Psoas muscle (tissue), 8 donors: Measurements from ENCODE around the gene ARMH3. TPM values are rescaled to one million over a fixed set of nuclear protein-coding genes. Genes with fewer than 3 reads are reported as not detected.

ENCODE experiments used
- ATAC-seq, 4 donors: fragments of 200-7000 bp; cut with Tn5 transposase; one replicate each; pipeline ENCODE4 v1.9.1; 2020; ENCODE audit warnings: moderate library complexity in 3 of 4, mild to moderate bottlenecking in 2 of 4
- DNase-seq, 2 donors: peaks; one replicate each; pipeline ENCODE4 v3.0.0-alpha.2; 2020
- H3K27ac ChIP-seq: fragments of 200-600 bp; one replicate; pipeline ENCODE4 v1.8.0; 2022
- H3K27me3 ChIP-seq, 3 donors: fragments of 200-600 bp in 1 of 3; one replicate each; pipeline versions ENCODE4 v1.6.1 to v1.8.0; 2013 to 2022; ENCODE audit warnings: low read length in 2 of 3, mild to moderate bottlenecking in 2 of 3, moderate library complexity in 1 of 3; ENCODE audit not compliant: insufficient read depth in 3 of 3
- H3K36me3 ChIP-seq, 2 donors: fragments of 200-600 bp in 1 of 2; one replicate each; pipeline versions ENCODE4 v1.6.1 to v1.8.0; 2013 to 2022; ENCODE audit warnings: low read depth in 1 of 2, mild to moderate bottlenecking in 1 of 2, moderate library complexity in 1 of 2; ENCODE audit not compliant: insufficient read depth in 1 of 2
- H3K4me1 ChIP-seq: fragments of 200-600 bp; one replicate; pipeline ENCODE4 v1.8.0; 2022
- H3K4me3 ChIP-seq: fragments of 200-600 bp; one replicate; pipeline ENCODE4 v1.8.0; 2022; ENCODE audit warnings: mild to moderate bottlenecking
- H3K9me3 ChIP-seq: fragments of 200-600 bp; one replicate; pipeline ENCODE4 v1.8.0; 2022
- WGBS, 3 donors: extraction: QIAGEN DNeasy Blood & Tissue Kit; methylation state at CpG; one replicate each; pipeline versions ENCODE4 v1.1.6 to v1.1.7; 2013; 5-methylcytosine and 5-hydroxymethylcytosine counted together
- intact Hi-C, 2 donors: fragments of 100-400 bp; cut with DNase I; formaldehyde crosslinking; loops; one replicate each; pipeline versions ENCODE4 v1.11.0 to v1.14.2; 2022
- polyA plus RNA-seq, 3 donors: library from polyadenylated mRNA; stranded (reverse); fragments of 200-250 nt; gene quantifications; one replicate each; pipeline ENCODE4 v1.2.3, GENCODE V29; 2013
- total RNA-seq, 4 donors: library from RNA; stranded (reverse); fragmentation: NEBNext Ultra II Directional in 2 of 4; extraction: Animal tissue kit (Norgen Biotek cat#: 25700) in 2 of 4; gene quantifications; one replicate each; pipeline versions ENCODE4 v1.2.1 to v1.2.4, GENCODE V29; 2021 to 2023
- TF ChIP-seq, protein P1 (sequence below): fragments of 200-600 bp; IDR thresholded peaks from one replicate; pipeline ENCODE4 v1.8.0; 2022; ENCODE audit warnings: antibody characterized with exemption
- donor health status: healthy with polysubstance abuse.
- donor health status: DM: no; HTN: no; CAD: no; lungs with moderate emphysema.
- donor health status: Bipolar disorder and iron deficiency.
- donor health status: healthy.
- donor health status: DM: yes; HTN: yes; CAD: no.
- donor health status: DM: no; HTN: no; CAD: no.
- donor health status: DM: no; HTN: no; CAD: no.
- donor health status: DM: yes; HTN: yes; CAD: no.

Gene ARMH3
- total and polyA plus RNA-seq, 7 donors: 14.1 to 38.7 (median 22.9) TPM

DNA sequence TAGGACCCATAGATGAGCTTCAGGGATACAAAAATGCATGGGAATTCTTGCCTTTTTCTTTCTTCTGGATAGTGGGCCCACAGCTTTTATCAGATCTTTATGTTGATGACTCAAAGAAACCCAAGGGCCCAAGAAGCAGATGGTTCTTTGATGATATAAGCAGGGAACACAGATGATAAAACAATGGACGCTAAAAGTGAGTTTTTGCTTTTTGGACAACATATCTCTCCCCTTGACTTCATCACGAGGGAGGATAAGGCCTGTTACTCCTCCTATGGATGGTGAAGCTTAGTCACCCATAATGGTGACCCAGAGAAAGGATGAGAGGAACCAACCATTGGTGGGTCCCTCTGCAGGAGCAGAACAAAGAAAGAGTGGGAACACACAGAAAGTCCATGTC is 231.2 kb downstream of the ARMH3 start:
- no peak for DNase-seq
- H3K9me3 ChIP-seq: no peaks in the 10 kb centered on the region

DNA sequence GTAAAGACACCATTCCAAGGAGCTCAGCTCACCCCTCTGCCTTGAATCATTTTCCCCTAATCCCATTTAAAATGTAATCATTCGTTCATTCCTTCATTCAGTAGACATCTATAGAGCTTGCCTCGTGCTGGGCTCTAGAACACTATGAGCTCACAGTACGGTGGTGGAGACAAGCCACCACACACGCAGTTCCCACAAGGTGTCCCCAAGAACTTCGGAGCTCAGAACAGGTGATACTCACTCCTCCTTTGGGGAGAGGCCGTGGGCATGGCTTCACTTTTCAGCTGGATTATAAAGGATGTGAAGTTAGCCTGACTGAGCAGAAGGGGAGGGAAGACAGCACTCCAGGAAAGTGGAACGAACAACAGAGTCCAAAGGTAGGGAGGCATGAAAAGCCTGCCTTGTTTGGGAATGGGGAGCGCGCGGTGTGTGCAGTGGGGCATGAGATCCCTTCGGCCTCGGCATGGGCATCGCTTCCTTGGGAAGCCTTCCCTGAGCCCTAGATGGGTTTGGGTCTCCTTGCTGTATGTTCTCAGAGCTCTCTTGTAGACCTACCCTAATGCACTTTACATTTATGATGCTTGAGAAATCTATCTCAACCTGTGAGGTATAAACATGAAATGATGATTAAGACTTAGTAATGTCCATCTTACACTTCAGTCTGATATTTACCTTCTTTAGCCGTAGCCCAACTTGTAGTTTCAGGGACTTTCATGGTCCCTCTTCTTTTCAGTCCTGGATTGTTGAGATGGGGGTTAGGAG is 236.9 kb downstream of the ARMH3 start:
- Histone ChIP-seq H3K4me1 (peaks cover 24% of the 10 kb centered on the region), H3K9me3 (no peaks in the 10 kb centered on the region), H3K36me3 (no peaks in the 10 kb centered on the region), H3K4me3 (peak overlapping the region; percentile 93), H3K27ac (peak overlapping the region; percentile 93), H3K27me3 (no peaks in the 10 kb centered on the region)
- ATAC-seq: peak; percentile 32 to 38 (median 35)
- TF ChIP-seq, protein P1, sequence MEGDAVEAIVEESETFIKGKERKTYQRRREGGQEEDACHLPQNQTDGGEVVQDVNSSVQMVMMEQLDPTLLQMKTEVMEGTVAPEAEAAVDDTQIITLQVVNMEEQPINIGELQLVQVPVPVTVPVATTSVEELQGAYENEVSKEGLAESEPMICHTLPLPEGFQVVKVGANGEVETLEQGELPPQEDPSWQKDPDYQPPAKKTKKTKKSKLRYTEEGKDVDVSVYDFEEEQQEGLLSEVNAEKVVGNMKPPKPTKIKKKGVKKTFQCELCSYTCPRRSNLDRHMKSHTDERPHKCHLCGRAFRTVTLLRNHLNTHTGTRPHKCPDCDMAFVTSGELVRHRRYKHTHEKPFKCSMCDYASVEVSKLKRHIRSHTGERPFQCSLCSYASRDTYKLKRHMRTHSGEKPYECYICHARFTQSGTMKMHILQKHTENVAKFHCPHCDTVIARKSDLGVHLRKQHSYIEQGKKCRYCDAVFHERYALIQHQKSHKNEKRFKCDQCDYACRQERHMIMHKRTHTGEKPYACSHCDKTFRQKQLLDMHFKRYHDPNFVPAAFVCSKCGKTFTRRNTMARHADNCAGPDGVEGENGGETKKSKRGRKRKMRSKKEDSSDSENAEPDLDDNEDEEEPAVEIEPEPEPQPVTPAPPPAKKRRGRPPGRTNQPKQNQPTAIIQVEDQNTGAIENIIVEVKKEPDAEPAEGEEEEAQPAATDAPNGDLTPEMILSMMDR: no peak
- intact Hi-C loops: loop anchor here (5.0 kb wide), 2 partner anchors 333 to 823 kb away; partner anchors contain the start of genes NOLC1 (in 1 of the 2) and TRIM8 (in 1 of the 2)
- 21 to 22% (median 21%) methylated on average over 14 of the region's 14 CpGs for WGBS, 3 donors
- DNase-seq: no peak

More for the DNA sequence above, 231.2 kb downstream of the ARMH3 start:
- Histone ChIP-seq H3K27ac (no peak overlapping the region), H3K27me3 (no peaks in the 10 kb centered on the region), H3K36me3 (peaks cover 0 to 19% of the 10 kb centered on the region in 2 donors), H3K4me1 (no peaks in the 10 kb centered on the region), H3K4me3 (no peak overlapping the region)
- WGBS, 3 donors: 58 to 91% (median 87%) methylated on average over 2 of the region's 2 CpGs
- TF ChIP-seq, protein P1: no peak
- no peak for ATAC-seq
- intact Hi-C loops: no loop called here

GRCh38 chr10:101818119-101818871 is 237.7 kb downstream of the ARMH3 start, which contains the start of gene OGA:
OGA (minus strand) TSS chr10:101818444; CDS start chr10:101818022, 422 bp downstream.
- WGBS, 3 donors: 0% methylated on average over 40 to 47 of the region's 47 CpGs
- H3K27ac ChIP-seq: peak within 1 kb of the TSS; percentile 93
- TF ChIP-seq, protein P1: no peak
- H3K4me1 ChIP-seq: peaks cover 32% of the 10 kb centered on the region
- H3K27me3 ChIP-seq: no peaks in the 10 kb centered on the region
- no peaks in the 10 kb centered on the region for H3K9me3 ChIP-seq
- no peaks in the 10 kb centered on the region for H3K36me3 ChIP-seq
- intact Hi-C loops: loop anchor here (5.0 kb wide), 2 partner anchors 334 to 824 kb away; partner anchors contain the start of genes NOLC1 (in 1 of the 2) and TRIM8 (in 1 of the 2)
- peak within 1 kb of the TSS; percentile 93 for H3K4me3 ChIP-seq
- peak; percentile 90 to 97 (median 94) for ATAC-seq
- DNase-seq: peak; percentile 98 to 99

DNA sequence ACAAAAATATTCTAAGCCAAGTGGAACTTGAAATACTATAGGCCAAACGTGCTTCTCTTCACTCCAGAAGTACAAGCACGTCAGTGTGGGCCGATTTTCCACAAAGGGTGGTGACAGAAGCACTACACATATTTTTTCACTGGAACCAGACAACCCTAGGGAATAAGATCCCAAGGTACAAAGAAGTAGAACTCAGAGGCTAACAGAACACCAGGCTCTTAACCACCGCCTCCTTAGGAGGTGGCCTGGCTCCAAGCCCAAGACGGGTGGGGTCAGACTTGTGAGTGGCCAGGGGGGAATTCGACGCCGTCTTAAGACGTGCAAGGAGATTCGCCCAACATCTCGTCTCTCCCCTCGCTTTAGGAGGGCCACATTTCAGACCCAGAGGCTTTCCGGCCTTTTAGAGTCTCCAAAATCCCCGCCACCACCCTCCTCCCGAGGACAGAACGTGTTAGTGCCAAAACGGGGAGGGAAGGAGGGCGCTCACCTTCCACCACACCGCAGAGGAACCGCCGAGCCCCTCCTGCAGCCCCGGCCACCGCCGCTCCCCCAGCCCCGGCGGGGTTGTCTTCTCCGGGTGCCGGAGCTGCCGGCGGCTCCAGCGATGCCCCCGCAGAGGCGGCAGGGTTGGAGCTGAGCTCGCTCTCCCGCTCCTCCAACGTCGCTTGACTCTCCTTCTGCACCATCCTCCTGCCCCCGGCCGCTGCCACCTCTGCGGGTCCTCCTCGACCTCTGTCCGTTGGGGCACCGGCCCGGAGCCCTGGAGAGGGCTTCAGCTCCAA is 238.4 kb downstream of the ARMH3 start:
- TF ChIP-seq, protein P1: no peak
- Histone ChIP-seq H3K9me3 (no peaks in the 10 kb centered on the region), H3K4me3 (peak overlapping the region; percentile 93), H3K4me1 (peaks cover 39% of the 10 kb centered on the region), H3K36me3 (peaks cover 0 to under 1% of the 10 kb centered on the region in 2 donors), H3K27me3 (no peaks in the 10 kb centered on the region), H3K27ac (peak overlapping the region; percentile 93)
- ATAC-seq (peak; percentile 17 to 68 (median 56)), DNase-seq (peak; percentile 86 to 96)
- intact Hi-C loops: loop anchor here (5.0 kb wide), 2 partner anchors 335 to 825 kb away; partner anchors contain the start of genes NOLC1 (in 1 of the 2) and TRIM8 (in 1 of the 2)
- 0 to 1% (median 0%) methylated on average over 40 to 44 of the region's 44 CpGs for WGBS, 3 donors
